GM21526 (cell line): Measurements from ENCODE around the gene PDE6B.

Experiments
- ATAC-seq: cut with Tn5 transposase; IDR thresholded peaks from one replicate; pipeline ENCODE4 v1.9.1; 2021; ENCODE audit warnings: moderate library complexity; ENCODE audit not compliant: unreplicated experiment, low FRiP score

PDE6B gene

DNA sequence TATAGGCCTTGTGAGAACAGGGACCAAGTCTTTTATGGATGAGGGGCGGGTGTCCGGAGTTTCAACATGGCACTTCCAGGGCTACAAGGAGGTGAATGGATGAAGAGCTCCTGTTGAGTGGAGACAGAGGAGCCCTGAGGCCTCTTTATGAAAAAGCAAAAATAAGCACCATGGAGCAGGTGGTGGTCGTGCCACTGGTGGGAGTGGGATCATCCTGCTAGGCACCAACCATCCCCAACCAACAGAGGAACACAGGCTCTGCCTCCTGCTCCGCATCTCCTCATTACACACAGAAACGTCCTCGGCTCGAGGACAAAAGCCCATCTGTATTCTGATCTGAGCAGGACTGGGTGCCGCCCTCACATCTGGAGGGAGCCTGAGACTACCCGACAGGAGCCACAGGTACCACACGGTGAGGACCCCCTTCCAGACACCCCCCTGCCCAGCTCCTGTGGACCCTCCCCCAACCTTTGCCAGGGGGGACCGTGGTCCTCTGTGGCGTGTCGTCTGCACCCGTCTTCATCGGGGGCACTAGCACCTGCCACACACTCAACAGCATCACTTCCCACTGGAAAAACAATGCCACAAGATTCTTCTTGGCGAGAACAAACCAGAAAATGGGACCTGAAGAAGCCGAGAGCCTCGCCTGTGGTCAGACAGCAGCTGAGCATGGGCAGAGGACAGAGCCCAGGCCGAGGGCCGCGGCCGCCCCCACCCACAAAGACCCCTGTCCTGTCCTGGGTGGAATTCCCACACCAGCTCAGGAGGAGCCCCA lies 3.9 kb upstream of the PDE6B start:
- ATAC-seq, result no peak

DNA sequence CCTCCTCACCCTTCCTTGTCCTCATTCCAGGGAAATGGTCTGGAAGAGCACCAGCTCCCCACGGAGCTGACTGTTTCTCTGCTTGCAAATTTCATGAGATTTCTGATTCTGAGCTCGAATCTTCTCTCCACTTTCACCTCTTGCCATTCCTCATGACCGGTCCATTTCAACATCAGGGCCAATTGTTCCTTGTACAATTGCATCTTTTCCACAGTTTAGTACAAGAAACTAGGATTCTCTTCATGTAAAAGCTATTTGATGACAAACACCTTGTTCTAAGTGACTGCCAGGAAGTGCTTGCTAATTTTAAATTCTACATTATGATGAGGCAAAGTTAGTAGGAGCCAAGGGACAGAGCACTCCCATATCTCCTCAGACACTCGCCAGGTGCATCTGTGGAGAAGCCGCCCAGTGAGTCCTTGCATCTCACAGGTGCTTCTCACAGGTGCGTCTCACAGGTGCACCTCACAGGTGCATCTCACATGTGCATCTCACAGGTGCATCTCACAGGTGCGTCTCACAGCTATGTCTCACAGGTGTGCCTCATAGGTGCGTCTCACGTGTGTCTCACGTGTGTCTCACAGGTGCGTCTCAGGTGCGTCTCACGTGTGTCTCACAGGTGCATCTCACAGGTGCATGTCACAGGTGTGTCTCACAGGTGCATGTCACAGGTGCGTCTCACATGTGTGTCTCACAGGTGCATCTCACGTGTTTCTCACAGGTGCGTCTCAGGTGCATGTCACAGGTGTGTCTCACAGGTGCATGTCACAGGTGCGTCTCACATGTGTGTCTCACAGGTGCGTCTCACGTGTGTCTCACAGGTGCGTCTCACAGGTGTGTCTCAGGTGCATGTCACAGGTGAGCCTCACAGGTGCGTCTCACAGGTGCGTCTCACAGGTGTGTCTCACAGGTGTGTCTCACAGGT lies 3.0 kb upstream of the PDE6B start:
- ATAC-seq, result no peak

DNA sequence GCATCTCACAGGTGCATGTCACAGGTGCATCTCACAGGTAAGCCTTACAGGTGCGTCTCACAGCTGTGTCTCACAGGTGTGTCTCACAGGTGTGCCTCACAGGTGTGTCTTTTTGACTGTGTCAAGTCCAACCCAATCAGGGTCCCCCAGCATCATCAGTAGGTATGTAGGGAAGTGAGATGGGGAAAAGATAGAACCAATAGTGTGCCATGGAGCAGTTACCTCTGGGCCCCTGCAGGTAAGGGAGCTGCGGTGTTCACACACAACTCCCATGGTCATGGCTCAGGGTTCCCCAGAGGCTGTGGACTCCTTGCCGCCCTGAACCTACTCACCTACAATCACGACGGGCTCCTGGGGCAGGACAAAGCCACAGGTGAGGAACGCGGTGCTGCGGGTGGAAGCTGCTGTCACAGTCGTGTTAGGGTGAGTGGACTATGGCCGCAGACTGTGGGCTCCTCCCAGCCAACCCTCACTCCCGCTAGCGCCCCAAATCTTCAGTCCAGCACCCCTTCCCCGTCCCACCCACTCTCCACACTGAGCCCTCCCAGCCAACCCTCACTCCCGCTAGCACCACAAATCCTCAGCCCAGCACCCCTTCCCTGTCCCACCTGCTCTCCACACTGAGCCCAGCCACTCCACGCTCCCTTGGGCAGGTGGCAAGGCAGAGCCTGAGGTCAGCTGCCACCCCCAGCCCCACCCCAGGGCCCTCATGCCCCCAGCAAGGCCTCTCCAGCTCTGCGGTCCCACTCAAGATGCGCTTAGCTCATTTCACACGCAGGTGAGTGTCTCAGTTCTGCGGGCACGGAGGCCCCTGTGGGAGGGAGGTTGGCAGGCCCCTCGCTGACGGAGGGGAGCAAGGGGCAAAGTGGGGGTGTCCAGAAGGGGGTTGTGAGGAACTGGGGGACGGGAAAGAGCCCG lies 2.1 kb upstream of the PDE6B start:
- no peak for ATAC-seq

DNA sequence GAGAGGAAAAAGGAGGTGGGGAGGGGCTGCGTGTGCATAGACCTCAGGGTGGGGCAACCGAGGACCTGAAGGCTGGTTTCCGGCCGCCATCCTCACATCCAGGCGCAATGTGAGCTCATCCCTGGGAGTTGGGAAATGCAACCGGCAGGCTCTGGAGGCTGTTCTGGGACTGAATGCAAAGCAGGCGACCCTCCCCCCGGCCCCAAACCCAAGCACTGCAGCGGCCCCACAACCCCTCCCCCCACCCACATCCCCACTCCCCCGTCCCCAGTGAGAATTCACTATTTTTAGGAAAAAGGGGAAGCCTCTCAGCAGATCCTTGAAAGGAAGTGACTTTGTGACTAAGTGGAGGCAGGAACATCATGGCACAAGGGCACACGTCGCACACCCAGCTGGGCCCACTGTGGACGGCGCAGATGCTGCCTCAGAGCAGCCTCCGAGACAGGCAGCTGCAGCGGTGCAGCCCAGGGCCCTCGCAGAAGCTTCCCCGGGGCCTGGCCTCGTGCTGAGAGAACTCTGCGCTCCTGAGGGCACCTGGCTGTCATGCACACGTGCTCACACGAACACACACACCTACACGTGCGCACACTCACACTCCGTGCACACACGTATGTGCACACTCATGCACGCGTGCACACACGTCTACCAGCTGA lies 1.3 kb upstream of the PDE6B start:
- ATAC-seq, result no peak

DNA sequence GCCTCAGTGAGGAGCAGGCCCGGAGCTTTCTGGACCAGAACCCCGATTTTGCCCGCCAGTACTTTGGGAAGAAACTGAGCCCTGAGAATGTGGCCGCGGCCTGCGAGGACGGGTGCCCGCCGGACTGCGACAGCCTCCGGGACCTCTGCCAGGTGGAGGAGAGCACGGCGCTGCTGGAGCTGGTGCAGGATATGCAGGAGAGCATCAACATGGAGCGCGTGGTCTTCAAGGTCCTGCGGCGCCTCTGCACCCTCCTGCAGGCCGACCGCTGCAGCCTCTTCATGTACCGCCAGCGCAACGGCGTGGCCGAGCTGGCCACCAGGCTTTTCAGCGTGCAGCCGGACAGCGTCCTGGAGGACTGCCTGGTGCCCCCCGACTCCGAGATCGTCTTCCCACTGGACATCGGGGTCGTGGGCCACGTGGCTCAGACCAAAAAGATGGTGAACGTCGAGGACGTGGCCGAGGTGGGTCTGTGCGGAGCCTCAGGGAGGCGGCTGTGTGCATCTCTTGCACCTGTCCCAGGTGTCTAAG lies 323 bp downstream of the PDE6B start:
- ATAC-seq, result no peak

DNA sequence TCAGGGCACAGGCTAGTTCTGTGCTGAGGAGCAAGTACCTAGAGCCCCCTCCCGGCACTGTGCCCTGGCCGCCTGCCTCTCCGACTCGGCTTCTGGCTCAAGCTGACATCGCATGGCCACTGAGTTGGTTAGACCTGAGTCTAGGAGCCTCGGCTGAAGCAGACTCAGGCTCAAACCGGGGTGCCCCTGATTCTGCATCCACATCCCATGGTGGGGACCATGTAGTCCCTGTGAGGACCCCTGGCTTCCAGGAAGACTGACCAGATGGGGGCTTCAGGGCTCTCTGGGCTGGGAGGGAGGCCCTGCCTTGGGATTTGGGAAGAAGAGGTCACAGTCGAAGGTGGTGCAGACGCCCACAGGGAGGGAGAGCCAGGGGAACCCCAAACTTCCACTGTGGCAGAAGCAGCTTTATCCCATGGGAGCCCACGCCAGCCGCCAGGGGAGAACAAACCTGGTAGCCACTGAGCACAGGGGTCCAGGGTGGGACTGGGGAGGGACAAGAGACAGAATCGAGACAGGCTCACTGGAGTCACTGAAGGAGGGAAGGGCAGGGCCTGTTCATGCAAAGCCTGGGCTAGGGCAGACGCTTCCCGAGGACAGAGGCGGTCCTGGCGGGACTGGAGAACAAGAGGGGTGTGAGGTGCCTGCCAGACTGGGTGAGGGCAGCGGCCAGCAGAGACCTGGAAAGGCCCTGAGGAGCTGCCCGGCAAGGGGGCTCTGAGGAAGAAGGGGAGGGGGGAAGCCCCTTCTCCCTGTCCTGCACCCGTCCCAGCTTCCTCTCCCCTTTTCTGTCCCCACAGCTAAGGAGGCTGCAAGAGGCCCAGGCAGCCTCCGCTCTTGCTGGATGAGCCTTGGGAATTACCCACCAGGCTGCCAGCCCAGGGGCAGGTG lies 1.1 kb downstream of the PDE6B start:
- ATAC-seq, result no peak

DNA sequence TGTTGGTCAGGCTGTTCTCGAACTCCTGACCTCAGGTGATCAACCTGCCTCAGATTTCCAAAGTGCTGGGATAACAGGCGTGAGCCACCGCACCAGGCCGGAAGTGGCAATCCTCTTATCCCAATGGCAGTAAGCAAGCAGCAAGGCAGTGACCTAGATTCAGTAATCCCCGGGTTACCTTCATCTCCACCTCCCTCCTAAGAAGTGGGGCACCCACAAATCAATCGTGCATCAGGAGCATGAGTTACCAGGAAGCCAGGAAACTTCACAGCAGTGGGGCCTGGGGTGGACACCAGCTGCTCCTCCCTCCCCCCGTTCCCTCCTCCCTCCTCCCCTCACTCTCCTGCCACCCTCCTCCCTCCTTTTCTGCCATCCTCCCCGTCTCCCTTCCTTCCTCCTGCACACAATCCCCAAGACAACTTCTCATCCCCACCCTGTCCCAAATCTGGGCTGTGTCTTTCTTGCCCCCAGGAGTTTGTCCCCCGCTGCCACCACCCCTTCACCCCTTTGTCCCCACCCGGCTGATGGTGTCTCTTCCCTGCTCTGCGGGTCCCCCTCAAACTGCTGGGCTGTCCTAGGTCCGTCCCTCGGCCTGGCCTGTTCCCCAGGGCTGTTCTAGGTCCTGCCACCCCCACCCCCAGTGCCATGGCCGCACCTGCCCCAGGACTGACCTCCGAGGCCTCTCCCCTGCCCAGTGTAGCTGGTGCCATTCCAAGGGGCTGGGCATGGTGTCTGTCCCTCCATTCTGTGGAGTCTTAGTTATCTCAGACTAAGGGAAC lies 2.2 kb downstream of the PDE6B start:
- ATAC-seq, result no peak

DNA sequence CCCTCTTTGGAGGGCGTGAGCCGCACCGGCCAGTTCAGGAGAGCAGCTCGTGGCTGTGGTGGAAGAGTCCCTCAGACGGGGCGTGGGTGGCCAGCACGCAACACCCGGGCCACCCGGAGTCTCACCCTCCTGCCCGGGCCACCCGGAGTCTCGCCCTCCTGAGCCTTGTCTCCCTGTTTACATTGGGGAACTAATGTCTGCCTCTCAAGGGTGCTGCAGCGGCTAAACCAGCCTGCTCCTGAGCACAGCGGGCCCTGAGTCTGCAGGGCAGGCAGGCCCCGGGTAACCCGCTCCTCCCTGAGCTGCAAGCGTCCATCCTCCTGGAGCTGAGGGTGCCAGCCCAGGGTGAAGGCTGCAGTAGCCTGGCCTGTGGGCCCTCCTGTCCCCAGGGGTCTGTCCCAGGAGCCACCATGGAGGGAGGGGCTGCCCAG lies 3.0 kb downstream of the PDE6B start:
- no peak for ATAC-seq

DNA sequence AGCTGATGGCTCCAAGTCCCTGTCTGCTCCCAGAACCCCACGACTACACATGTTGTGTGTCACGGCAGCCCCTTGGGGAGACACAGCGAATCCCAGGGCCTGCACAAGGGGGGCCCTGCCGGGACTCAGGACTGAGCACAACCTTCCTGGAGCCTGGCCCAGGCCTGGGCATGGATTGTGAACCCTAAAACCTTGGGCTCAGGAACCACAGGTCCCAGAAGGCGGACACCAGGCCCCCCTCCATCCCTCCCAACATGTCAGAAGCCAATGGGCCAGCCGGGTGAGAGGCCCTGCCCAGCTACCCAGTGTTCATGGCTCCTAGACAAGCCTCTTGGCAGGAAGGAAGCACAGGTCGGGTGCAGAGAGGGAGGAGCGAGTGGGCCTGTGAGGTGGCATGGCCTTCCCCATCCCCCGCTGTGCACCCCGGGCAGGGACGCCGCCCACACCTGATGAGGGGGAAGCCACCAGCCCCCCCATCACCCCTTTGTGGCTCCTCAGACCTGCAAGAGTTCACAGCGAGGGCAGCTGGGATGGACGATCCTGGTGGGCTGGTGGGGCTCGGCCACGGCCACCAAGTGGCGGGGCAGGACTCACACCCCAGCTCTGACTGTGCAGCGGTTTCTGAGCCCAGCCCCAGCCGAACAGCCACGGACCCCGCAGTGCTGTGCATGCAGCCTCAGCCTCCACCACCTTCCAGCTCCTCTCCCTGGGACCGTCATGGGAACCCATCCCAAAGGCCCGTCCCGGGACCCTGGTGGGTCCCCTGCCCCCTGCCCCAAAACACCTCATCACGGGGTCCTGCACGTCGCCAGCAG lies 3.7 kb downstream of the PDE6B start:
- no peak for ATAC-seq

DNA sequence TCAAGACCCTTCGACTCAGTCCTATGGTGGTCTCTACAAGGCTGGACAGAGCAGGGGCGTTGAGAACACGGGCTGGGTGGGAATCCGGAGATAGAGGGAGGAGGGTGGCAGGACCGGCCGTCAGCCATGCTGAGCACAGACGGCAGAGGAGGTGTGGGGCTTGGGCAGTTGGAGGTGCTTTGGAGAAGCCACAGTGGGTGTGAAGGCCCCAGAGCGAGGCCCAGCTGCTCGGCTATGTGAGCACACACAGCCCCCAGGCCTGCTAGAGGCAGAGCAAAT lies 4.2 kb downstream of the PDE6B start:
- no peak for ATAC-seq

DNA sequence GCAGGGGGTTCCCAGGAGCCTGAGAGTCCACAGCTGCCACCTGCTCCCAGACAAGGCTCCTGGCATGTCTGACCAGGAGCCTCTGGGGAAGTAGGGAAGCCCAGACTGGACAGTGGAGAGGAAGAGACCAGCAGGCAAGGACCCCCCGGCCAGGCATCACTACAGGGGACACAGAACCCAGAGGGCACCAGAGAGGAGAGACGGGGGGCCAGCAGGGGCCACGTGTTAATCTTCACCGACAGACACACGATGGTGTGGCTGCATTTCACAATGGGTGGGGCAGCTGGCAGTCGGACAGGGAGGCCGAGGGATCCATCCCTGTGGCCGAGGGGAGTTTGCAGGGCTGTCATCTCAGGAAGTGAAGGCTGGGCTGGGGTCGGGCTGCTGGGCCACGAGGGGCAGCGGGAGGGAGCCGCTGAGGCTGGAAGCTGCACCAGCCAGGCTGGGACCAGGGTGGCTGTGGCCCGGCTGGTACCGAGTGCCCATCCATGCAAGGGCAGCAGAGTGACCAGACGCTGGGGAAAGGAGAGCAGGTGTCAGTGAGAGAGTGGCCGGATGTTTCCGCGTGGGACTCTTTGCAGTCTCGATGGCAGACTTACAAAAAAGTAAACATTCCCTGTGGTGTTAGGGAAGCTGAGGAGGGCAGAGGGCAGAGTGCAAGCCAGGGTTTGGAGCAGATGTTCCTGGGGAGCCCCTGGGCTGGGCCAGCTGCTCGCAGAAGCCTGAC lies 4.7 kb downstream of the PDE6B start:
- ATAC-seq, result no peak

DNA sequence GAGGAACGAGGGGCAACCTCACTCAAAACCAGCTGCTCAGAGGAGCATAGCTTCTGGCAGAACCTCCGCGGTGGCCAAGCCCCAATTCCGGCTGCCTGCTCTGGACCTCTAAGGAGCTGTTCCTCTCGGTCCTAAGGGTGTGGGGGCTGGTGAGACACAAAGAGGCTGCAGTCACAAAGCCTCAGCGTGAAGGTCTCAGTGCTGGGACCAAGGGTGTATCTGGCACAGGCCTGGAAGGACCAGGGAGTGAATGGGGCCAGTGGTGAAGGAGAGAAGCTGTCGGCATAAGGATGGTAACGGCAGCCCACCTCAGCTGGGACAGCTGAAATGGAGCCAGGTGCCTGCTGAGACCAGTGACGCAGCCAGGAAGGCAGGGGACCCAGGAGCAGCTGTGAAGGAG lies 5.3 kb downstream of the PDE6B start:
- no peak for ATAC-seq

DNA sequence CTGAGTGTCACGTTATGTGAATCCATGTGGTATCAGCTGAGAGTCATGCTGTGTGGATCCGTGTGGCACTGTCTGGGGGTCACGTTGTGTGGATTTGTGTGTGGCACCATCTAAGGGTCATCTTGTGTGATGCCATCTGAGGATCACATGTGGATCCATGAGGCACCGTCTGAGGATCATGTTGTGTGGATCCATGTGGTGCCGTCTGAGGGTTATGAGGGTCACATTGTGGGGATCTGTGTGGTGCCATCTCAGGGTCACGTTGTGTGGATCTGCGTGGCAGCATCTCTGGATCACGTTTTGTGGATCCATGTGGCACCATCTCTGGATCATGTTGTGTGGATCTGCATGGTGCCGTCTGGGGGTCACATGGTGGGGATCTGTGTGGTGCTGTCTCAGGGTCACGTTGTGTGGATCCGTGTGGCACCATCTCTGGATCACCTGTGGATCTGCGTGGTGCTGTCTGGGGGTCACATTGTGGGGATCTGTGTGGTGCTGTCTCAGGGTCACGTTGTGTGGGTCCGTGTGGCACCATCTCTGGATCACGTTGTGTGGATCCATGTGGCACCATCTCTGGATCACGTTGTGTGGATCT lies 6.9 kb downstream of the PDE6B start:
- no peak for ATAC-seq

DNA sequence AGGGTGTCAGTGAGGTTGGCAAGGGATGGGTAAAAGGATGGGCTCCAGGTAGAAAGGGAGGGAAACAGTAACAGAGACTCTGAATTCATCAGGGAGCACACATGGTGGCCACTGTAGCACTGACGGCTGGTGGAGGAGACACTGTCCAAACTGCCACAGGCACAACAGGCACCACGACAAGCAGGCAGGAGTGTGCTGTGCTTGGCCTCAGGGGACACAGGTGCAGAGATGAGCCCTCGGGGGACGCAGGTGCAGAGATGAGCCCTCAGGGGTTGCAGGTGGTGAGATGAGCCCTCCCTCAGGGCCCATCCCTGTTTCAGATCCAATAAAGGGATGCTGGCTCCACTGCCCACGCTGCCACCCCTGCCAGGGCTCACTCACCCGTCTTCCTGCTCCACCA lies 7.6 kb downstream of the PDE6B start:
- no peak for ATAC-seq

DNA sequence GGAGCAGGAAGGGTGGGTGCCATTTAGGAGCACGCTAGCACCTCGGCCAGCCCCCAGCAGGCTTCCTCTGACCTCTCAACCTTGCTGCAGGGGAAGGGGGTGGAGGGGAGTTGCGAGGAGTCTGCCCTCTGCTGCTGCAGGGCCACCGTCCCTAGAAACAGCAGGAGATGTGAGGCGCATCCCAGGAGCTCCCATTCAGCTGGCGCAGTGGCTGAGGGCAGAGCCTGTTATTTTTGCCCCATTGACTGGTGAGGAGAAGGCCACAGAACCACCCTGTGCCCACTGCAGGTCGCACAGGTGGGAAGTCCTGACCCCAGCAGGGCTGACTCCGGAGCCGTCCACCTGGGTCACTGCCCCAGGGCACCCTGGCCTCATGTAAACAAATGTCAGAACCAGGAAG lies 8.0 kb downstream of the PDE6B start:
- no peak for ATAC-seq

DNA sequence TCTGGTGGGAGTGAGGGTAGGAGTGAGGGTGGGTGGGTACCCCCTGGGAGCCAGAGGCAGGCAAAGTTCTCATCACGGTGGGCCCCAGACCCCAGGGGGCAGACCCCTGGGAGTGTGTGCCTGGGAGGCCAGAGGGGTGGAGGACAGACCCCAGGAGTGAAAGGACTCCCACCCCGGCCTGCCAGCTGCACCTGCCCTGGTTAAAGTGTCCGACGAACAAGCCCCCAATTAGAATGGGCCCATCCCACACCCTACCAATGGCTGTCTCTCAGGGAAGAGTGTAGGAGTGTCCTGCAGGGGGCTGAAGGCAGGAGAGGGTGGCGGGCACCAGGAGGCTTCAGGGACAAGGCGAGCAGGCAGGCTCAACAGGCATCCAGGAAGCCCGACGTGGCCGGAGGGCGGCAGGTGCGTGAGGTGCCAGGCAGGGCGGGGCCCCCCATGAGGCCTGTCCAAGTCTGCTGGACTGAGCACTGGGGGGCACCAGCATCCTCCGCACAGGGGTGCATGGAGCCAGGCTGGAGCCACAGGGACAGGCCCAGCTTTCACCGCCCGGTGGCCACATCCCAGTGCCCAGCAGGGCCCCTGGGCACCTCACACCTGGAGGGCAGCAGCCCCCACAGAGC lies 8.7 kb downstream of the PDE6B start:
- no peak for ATAC-seq
